Hematopoietic multipotent progenitor cell treated with erythropoietin and hydrocortisone succinate and interleukin-3 and kit ligand, for 6 days (in vitro differentiated cells): ENCODE results near the gene WFS1.

Source experiments
- DNase-seq: peaks from one replicate; pipeline ENCODE4 v3.0.0-alpha.2; 2015

Gene WFS1

GRCh38 chr4:6235901-6236640, 33.6 kb upstream of the WFS1 start:
- DNase-seq = no peak

DNA sequence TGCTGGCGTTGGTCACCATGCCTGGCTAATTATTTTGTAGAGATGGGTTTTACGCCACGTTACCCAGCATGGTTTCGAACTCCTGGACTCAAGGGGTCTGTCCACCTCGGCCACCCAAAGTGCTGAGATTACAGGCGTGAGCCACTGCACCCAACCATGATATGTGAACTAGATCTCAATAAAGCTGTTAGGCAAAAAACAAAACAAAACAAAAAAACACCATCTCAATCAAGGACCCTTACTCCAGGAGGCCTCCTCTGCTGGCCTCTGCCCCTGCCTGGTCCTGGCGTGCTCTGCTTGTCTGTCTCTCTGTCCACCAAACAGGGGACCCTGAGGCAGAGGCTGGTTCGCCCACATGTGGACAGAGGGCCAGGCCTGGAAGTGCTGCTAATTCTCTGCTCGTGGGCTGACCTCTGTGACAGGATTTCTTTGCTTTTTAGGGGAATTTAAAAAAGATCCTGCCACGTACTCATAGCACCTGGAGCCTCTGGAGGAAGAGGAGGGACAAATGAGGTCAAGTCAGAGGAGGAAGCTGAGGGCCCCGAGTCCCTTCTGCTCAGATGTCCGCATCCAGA, 32.7 kb upstream of the WFS1 start:
- DNase-seq = no peak

GRCh38 chr4:6239486-6239885, 30.2 kb upstream of the WFS1 start:
- DNase-seq = no peak

DNA sequence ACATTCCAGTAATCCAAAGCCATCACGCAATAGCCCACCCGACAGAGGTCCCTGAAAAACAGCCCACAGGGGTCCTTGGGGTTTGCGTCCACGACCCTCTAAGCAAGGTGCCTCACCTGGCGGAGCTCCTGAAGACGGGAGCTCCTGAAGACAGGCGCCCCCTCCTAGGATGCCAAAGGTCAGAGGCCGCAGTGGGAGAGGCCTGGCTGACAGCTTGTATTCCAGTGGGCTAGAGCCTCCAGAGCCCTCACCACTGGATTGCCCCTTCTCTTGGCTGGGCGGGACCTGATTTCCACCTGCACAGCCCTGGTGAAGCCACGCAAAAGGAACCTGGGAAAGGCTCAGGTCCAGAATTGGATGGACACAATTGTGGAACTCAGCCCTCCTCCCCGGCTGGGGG, 29.7 kb upstream of the WFS1 start:
- DNase-seq = no peak

DNA sequence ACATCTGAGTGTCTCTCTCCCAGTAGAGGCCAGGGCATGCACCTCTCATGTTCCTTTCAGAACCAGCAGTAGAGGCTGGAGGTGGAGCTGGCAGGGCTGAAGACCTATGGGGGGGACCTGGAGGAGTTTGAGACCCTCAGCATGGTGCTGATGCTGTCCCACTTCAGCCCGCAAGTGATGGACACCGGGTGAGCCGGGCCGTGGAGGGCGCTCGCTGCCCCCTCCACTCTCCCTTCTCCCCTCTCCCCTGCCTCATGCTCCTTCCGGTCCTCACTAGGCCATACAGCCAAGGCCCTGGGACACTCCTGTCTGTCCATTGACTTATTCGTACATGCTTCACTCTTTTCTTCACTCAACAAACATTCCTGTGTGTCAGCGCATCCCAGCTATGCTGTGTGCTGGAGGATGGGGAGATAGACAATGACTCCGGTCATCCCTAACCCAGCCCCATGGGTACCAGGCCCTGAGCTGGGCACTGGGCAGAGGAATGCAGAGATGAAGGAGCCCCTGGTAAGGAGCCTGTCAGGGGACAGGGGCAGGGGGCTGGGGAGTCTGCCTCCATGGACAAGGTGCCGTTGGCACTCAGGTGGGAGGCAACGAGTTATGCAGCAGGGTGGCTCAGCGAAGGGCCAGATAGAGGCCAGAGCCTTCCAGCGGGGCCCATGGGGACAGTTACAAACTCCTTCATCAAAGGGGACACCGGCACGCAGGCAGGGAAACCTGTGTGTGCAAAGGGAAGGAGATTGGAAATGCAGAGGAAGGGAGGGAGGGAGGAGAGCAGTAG, 28.4 kb upstream of the WFS1 start:
- no peak for DNase-seq

GRCh38 chr4:6242271-6243029, 27.2 kb upstream of the WFS1 start:
- no peak for DNase-seq

DNA sequence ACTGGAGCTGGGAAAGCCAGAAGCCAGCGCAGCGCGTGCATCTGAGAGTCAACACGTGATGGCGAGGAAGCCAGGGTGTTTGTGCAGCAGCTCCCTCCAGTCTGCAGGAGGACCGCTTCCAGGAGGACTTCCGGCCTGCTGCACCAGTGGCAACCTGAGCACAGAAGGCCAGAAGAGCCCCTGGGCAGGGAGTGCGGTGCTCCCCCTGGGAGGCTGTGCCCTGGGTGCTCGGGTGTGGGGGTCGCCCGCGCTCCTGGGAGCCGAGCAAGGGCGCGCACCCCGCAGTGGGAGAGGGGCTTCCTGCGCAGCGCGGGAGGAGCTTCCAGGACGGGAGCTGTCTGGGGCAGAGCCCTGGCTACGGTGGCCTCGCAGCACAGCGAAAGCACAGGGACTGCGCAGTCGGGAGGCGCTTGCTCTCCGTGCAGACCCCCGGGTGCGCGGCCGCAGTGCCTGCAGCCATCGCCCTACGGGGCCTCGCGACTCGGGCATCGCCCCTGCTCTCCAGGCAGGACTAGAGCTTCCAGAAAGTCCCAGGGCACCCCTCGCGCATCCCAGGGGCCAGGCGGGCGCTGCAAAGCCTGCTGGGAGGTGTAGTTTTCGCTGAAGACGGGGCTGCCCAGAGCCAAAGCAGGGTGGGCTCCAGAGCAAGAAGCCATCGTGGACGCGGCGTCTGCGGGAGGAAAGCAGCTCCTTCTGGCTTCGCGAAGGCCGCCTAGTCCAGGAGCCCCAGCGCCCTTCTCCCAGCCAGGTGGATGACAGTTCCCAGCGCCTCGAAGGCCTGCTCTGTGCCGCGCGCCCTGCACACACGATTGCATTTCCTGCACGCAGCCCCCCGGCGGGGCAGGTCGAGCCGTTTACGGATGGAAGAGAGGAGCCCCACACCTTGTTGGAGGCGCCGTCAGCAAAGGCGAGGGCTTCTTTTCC, 24.1 kb upstream of the WFS1 start:
- DNase-seq = no peak

DNA sequence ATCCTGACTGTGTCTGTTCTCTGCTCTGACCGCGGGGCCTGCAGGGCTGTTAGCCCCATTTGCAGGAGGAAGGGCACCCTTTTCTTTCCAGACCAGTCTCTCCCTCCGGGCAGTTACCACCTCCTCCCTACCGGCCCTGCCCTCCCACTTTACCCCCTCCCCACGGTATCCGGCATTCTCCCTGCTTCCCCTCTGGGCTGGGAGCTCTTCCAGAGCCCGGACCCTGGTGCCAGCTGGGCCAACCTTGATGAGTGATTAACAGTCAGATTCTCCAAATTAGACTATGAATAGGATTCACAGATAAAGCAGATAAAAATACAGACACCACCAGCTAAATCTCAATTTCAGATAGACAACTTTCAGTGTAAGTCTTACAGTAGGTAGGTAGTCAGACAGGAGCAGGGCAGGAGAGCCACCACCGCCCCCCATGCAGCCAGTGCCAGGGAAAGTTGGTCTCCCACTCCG, 23.4 kb upstream of the WFS1 start:
- DNase-seq = no peak

DNA sequence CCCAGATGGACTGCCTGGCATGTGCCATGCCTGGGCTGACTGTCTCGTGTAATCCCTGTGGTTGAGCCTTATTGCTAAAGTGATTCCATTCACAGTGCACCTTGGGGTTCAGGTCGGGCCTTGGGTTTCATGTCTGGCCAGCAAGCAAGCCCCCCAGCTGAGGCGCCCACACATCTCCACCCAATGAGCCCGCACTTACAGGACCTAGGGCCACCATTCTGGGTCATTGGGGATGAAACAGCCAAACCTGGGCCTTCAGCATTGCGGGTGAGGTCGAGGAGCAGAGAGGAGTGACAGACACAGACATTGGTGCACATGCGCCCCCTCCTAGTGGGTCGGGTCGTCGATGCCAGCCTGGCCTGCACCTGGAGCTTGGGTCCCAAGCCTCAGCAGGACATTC, 21.3 kb upstream of the WFS1 start:
- DNase-seq = no peak

DNA sequence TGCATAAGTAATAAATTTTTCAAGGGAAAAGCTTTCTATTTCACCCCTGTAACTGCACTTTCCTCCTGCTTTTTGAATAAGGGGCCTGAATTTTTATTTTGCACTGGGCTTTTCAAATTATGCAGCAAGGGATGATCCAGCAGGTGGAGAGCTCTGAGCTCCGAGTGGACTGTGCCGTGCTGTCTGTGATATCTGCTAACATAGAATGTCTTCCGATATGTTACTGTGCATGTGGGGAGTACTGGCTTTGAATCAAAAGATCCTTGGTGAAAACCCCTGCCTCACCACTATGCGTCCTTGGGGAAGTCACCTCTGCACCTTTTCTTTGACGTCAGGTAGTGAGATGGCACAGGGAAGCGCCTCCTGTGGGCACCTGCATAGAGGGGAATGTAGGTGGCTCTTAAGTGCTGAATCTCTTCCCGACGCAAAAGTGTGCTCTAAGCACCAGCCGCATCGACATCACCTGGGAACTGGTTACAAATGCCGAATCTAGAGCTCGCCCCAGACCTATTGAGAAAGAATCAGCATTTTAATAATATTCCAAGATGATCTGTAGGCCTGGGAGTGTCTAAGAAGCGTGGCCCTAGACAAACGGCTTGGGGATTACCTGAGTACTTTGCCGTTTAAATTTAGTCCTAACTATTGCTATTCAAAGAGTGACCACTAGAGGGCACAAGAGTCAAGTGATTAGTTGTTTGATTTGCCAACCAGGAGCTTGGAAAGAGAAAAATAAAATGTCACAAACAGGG, 19.2 kb upstream of the WFS1 start:
- peak; percentile 79 for DNase-seq

DNA sequence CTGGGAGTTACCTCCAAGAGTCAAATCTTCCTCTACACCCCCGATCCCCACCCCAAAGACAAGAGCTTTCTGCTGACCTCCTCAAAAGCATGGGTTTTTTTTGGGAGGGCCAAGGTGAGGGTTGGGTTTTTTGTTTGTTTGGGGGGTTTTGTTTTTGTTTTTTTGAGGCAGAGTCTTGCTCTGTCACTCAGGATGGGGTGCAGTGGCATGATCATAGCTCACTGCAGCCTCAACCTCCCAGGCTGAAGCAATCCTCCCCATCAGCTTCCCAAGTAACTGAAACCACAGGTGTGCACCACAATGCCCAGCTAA, 18.7 kb upstream of the WFS1 start:
- DNase-seq = no peak

GRCh38 chr4:6251365-6251764, 18.3 kb upstream of the WFS1 start:
- DNase-seq = no peak

DNA sequence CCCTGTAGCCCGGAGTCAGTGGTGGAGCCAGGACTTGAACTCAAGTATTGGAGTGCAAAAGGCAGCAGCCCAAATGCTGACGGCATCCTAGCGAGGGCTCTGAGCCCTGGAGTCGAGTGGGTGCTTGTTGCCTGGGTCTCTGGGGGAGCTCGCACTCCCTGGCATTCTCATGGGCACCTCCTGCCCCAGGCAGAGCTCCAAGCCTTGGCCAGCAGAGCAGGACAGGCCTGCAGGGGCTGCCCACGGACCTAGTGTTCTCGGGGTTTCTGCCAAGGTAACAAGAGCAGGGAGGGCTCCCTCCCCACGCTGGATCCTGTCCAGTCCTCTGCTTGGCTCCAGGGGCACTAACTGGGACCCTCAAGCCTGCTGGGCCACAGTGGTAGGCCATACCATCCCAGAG, 17.6 kb upstream of the WFS1 start:
- no peak for DNase-seq

DNA sequence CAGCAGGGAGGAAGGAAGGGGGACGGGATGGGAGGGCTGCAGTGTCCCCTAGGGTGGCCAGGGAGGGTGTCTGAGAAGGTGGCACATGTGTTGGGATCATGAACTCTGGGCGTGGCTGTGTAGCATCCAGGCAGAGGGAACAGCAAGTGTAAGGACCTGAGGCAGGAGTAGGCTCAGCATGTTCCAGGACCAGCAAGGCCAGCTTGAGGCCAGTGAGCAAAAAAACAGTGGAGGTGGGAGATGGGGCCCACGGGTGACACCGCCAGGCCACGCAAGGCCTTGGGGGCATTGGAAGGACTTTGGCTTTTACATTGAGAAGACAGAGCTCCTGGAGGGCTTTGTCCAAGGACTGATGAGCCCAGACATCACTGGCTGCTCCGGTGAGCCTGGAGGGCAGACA, 16.5 kb upstream of the WFS1 start:
- no peak for DNase-seq

GRCh38 chr4:6253961-6254360, 15.7 kb upstream of the WFS1 start:
- no peak for DNase-seq

DNA sequence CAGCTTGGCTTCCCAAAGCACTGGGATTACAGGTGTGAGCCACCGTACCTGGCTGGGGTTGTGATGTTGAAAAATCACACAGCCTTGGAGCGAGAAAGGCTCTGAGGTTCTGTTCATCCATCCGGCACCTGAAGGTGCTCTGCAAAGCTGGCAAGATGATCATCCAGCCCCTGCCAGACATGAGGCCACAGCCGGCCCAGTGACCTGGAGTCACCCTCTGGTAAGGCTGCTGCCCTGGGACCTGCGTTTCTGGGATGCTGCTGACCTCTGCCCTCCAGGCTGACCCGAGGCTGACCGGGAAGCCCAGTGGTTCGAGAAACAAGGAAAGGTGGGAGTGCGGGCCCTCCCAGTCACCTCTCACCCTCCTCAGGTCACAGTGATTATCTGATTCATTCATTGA, 13.5 kb upstream of the WFS1 start:
- DNase-seq = no peak

GRCh38 chr4:6257247-6258025, 12.2 kb upstream of the WFS1 start:
- DNase-seq = peak; percentile 16

- DNase-seq = no peak
Measured at GRCh38 chr4:6258026-6258360, 11.7 kb upstream of the WFS1 start.

- DNase-seq = no peak
Measured at GRCh38 chr4:6258741-6259140, 10.9 kb upstream of the WFS1 start.

DNA sequence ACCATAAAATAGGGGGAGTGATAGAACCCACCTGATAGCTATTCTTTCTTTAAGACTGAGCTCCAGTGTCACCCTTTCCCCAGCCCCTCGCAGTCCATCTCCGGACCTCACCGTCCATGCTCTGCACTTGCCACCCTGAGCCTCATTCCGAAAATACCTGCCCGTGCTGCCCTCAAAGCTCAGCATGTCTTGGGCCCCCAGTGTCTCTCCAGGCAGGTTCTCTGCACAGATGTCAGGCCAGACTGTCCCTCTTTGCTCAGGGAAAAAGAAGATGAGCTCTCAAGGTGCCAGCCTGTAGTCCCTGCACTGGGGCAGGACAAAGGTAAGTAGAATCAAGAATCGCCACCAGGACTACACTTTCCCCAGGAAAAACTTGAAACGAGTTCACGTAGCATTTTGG, 9.8 kb upstream of the WFS1 start:
- DNase-seq = no peak

DNA sequence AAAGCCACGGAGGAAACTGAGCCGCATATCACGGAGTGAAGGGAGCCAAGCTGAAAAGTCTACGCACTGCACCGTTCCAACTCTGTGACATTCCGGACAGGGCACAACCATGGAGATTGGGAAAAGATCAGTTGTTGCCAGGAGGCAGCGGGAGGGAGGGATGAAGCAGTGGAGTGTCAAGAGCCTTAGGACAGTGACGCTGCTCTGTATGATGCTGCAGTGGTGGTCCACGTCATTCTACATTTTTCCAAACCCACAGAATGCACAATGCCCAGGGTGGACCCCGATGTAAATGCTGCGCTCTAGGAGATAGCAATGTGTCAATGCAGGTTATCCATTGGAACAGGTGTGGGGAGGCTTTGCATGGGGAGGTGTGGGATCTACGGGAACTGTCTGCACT, 7.5 kb upstream of the WFS1 start:
- no peak for DNase-seq
